Measurements from ENCODE around the gene FAHD2A.
"Not testable (repeated sequence)": the region's sequence is repeated elsewhere in the genome, so short reads cannot be mapped to it uniquely, and the experiment has no call there.

The FAHD2A gene

DNA sequence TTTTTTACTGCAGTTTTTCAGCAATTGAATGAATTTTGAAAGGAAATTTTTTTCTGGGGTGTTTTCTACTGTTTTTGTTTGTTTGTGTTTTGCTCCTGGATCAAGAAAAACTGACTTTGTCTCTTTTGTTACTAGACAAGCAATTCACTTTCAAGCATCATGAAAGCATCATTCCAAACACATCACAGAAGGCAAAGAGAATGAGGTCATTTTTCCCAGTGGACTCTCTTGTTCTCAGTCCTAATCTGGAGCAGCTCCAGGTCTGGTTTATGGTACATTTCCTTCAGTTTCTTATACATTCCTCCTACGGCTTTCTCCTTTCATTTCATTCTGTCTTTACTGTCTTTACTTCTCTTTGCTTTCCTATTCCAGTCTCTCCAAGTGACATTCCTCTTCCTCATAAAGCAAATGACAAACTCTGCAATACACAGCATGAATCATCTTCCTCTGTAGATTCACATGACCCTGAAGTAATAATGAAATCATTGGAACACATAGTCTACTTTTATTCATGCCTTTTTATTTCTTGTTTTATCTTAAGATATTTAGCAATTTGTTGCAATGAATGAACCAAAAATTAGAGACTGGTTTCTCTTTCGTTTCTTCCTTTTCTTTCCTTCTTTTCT is 40.1 kb downstream of the FAHD2A start:
- not testable (repeated sequence) for DNase-seq

- DNase-seq: not testable (repeated sequence)
Measured at GRCh38 chr2:95445317-95445716, 42.8 kb downstream of the FAHD2A start.

- DNase-seq: not testable (repeated sequence)
Measured at GRCh38 chr2:95463292-95463691, 60.8 kb downstream of the FAHD2A start.
